ACC112 (cell line): ENCODE data around the gene TSPEAR.

Experiments
- H2AFZ ChIP-seq: fragments of 200-600 bp; sonication (generic); one replicate; pipeline ENCODE4 v1.6.0; 2017; ENCODE audit warnings: antibody characterized with exemption, low read length; ENCODE audit not compliant: unreplicated experiment
- H3K27ac ChIP-seq: fragments of 200-600 bp; sonication (generic); 2 replicates; pipeline ENCODE4 v1.5.1; 2014; ENCODE audit warnings: low read depth, mild to moderate bottlenecking, antibody characterized with exemption, low read length, moderate library complexity
- H3K27me3 ChIP-seq: fragments of 200-600 bp; sonication (generic); 2 replicates; pipeline ENCODE4 v1.6.1; 2014; ENCODE audit warnings: mild to moderate bottlenecking, antibody characterized with exemption, low read length, moderate library complexity, mixed read lengths; ENCODE audit not compliant: insufficient read depth
- H3K36me3 ChIP-seq: fragments of 200-600 bp; sonication (generic); 2 replicates; pipeline ENCODE4 v1.6.1; 2016; ENCODE audit warnings: mild to moderate bottlenecking, antibody characterized with exemption, low read length, moderate library complexity, mixed read lengths; ENCODE audit not compliant: insufficient read depth
- H3K4me1 ChIP-seq: fragments of 200-600 bp; sonication (generic); one replicate; pipeline ENCODE4 v1.6.1; 2016; ENCODE audit warnings: low read length, mixed read lengths; ENCODE audit not compliant: insufficient read depth, unreplicated experiment, control insufficient read depth
- H3K4me3 ChIP-seq: fragments of 200-600 bp; sonication (generic); 2 replicates; pipeline ENCODE4 v1.5.1; 2014; ENCODE audit warnings: mild to moderate bottlenecking, low read depth, low read length
- H3K79me2 ChIP-seq: fragments of 200-600 bp; sonication (generic); one replicate; pipeline ENCODE4 v1.6.0; 2016; ENCODE audit warnings: low read length; ENCODE audit not compliant: control insufficient read depth, unreplicated experiment, insufficient read depth

The TSPEAR gene

DNA sequence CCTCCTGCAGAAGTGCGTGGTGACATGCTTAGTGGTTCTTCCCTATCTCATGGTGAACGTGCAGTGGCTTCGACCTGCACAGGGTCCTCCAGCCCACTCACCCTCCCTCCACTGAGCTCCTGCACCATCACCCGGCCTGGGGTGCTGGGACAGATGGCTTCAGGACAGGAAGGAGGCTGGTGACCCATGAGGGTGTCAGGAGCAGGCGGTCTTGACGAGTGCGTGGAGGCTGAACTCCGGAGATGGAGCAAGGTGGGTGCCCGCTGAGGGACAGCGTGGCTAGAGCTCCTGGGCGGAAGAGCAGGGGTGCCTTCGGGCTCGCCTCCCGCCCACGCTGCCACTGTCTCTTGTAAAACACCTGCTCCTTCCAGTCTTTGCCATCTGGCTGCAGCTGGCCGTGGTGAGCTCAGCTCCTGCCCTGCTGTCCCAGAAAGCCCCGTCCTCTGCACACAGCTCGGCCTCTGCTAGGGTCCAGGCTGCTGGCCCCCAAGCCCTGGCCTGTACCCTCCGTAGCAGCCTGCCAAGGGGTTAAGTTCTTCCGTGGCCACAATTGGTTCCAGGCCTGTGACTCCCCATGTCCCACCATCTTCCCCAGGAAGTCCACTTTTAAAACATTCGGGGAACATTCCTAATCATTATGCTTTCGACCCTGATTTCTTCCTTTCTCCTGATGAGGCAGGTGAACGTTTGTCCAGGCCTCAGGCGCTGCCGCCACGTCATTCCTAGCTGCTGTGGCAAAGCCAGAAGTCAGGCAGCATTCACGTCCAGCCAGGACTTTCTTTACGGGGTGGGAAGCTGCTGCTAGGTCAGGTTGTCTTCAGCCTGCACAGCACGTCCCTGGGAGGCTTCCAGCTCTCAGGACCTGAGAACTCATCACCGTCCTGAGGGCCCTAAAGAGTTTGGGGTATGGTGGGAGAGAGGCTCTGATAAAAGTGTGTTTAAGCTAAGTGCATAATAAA, 179.5 kb downstream of the TSPEAR start:
- Histone ChIP-seq H3K4me3 (no peak overlapping the region), H3K27ac (no peak overlapping the region), H2AFZ (no peak overlapping the region), H3K4me1 (no peaks in the 10 kb centered on the region), H3K27me3 (no peaks in the 10 kb centered on the region), H3K36me3 (no peaks in the 10 kb centered on the region), H3K79me2 (no peaks in the 10 kb centered on the region)

DNA sequence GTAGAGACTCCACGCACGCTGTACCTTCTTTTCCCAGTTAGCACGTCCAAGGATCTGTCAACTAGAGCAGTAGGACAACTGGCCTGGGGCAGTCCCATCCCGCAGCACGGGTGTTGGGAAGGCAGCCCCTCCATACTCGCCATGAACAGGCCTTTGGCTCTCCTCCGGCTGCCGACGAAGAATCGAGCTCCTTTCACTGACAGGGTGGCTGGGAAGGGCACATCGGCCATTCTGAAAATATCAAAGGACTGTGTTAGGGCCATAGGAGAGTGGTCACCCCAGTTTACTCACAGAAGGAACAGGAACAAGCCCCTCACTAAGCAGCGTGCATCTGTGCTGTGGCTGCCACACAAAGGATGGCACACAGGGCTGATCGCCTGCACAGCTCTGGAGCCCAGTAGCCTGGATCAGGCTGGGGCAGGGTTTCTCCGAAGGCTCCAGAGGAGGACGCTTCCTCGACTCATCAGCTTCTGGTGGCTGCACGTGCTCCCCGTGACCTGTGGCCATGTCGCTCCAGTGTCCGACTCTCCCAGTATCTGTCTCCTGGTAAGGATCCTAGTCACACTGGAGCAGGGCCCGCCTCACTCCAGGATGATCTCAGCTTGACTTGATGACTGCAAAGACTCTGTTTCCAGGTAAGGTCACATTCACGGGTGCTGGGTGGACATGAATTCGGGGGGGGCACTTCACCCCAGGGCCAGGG, 180.3 kb downstream of the TSPEAR start:
- Histone ChIP-seq H3K4me3 (no peak overlapping the region), H3K36me3 (no peaks in the 10 kb centered on the region), H3K27ac (no peak overlapping the region)

GRCh38 chr21:44530221-44530902, 181.0 kb downstream of the TSPEAR start:
- Histone ChIP-seq H2AFZ (no peak overlapping the region), H3K4me1 (no peaks in the 10 kb centered on the region), H3K4me3 (no peak overlapping the region), H3K27me3 (no peaks in the 10 kb centered on the region), H3K79me2 (no peaks in the 10 kb centered on the region), H3K36me3 (no peaks in the 10 kb centered on the region), H3K27ac (no peak overlapping the region)

More for the DNA sequence above, 180.3 kb downstream of the TSPEAR start:
- Histone ChIP-seq H3K79me2 (no peaks in the 10 kb centered on the region), H2AFZ (no peak overlapping the region), H3K27me3 (no peaks in the 10 kb centered on the region), H3K4me1 (no peaks in the 10 kb centered on the region)

DNA sequence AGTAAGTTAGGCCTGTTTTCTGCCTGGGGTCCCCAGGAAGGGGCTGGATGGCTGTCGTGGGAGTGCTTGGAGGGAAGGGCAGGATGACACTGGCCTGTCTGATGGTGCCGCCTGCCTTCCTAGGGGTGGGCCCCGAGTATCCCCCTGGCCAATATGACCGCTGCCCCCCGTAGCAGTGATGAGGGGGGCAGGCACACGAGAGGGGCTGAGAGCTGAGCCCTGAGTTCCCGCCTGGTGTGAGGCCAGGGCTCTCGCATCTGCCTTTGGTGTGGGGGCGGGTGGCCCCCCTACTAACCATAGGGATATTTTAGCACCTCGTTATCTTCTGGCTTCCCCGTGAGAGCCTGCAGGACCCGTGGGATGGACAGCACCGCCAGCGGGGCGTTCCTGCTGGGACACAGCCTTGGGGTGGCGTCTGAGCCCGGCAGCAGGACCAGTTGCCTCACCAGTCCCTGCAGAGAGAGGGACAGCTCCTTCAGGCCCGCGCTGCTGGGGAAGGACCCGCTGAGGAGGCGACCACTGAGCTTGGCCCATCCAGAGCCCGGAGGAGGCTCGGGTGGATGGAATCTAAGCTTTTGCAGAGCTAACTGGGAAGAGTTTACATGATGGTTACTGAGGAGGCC, 181.8 kb downstream of the TSPEAR start:
- no peaks in the 10 kb centered on the region for H3K27me3 ChIP-seq
- H3K4me1 ChIP-seq: no peaks in the 10 kb centered on the region
- H3K4me3 ChIP-seq: no peak overlapping the region
- no peaks in the 10 kb centered on the region for H3K79me2 ChIP-seq
- no peak overlapping the region for H2AFZ ChIP-seq
- no peaks in the 10 kb centered on the region for H3K36me3 ChIP-seq
- no peak overlapping the region for H3K27ac ChIP-seq

- no peaks in the 10 kb centered on the region for H3K27me3 ChIP-seq
- no peak overlapping the region for H3K4me3 ChIP-seq
- no peaks in the 10 kb centered on the region for H3K36me3 ChIP-seq
- no peak overlapping the region for H3K27ac ChIP-seq
- H3K79me2 ChIP-seq: no peaks in the 10 kb centered on the region
- no peak overlapping the region for H2AFZ ChIP-seq
- no peaks in the 10 kb centered on the region for H3K4me1 ChIP-seq
These were observed 182.4 kb downstream of the TSPEAR start for GRCh38 chr21:44529011-44529421.

- Histone ChIP-seq H3K27me3 (no peaks in the 10 kb centered on the region), H3K27ac (no peak overlapping the region), H2AFZ (no peak overlapping the region), H3K79me2 (no peaks in the 10 kb centered on the region), H3K4me3 (no peak overlapping the region), H3K4me1 (no peaks in the 10 kb centered on the region), H3K36me3 (no peaks in the 10 kb centered on the region)
These were observed 182.8 kb downstream of the TSPEAR start for GRCh38 chr21:44528634-44528995.

DNA sequence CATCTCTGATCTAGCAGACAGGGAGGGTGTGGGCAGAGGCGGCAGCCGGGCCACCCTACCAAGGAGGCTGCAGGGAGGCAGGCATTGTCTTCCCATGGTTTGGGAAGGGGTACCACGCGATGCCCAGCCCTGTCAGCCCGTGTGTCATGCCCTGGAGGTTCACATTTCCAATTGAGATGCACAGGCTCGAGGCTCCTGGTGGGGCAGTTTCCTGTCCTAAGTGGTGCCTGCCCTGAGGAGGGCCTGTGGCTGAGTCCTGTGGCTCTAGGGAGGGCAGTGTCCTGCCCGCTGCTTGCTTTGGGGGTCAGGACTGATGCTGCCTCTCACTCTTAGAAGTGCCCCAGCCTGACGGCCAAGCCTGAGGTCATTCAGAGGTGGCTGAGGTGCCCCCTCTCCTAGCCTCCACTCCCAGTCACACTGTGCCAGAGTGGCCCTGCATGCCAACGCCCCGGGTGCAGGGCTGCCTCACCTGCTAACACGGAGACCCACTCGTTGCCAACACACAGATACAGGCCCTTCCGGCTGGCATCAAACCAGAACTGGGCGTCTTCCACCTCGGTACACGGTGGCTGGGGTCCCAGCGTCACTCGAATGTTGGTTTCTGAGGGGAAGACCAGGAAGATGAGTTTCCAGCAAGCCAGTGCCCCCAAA, 183.3 kb downstream of the TSPEAR start:
- H3K4me3 ChIP-seq: no peak overlapping the region
- H2AFZ ChIP-seq: no peak overlapping the region
- H3K27ac ChIP-seq: no peak overlapping the region
- no peaks in the 10 kb centered on the region for H3K4me1 ChIP-seq
- no peaks in the 10 kb centered on the region for H3K36me3 ChIP-seq
- H3K27me3 ChIP-seq: no peaks in the 10 kb centered on the region
- H3K79me2 ChIP-seq: no peaks in the 10 kb centered on the region

GRCh38 chr21:44527156-44527982, 184.0 kb downstream of the TSPEAR start:
- Histone ChIP-seq H3K79me2 (no peaks in the 10 kb centered on the region), H2AFZ (no peak overlapping the region), H3K4me1 (no peaks in the 10 kb centered on the region), H3K4me3 (no peak overlapping the region), H3K27ac (no peak overlapping the region), H3K36me3 (no peaks in the 10 kb centered on the region), H3K27me3 (no peaks in the 10 kb centered on the region)

- Histone ChIP-seq H3K79me2 (no peaks in the 10 kb centered on the region), H3K36me3 (no peaks in the 10 kb centered on the region), H3K4me1 (no peaks in the 10 kb centered on the region), H2AFZ (no peak overlapping the region), H3K4me3 (no peak overlapping the region), H3K27me3 (no peaks in the 10 kb centered on the region), H3K27ac (no peak overlapping the region)
These were observed 185.0 kb downstream of the TSPEAR start for GRCh38 chr21:44526096-44526997.
